Measurements from ENCODE around the gene WDR7.

- TF ChIP-seq, protein P1, sequence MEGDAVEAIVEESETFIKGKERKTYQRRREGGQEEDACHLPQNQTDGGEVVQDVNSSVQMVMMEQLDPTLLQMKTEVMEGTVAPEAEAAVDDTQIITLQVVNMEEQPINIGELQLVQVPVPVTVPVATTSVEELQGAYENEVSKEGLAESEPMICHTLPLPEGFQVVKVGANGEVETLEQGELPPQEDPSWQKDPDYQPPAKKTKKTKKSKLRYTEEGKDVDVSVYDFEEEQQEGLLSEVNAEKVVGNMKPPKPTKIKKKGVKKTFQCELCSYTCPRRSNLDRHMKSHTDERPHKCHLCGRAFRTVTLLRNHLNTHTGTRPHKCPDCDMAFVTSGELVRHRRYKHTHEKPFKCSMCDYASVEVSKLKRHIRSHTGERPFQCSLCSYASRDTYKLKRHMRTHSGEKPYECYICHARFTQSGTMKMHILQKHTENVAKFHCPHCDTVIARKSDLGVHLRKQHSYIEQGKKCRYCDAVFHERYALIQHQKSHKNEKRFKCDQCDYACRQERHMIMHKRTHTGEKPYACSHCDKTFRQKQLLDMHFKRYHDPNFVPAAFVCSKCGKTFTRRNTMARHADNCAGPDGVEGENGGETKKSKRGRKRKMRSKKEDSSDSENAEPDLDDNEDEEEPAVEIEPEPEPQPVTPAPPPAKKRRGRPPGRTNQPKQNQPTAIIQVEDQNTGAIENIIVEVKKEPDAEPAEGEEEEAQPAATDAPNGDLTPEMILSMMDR (IDR thresholded peaks at IDR 0.05; ENCODE audit: low read length): no peak
- TF ChIP-seq EZH2 (IDR thresholded peaks at IDR 0.05; ENCODE audit: borderline replicate concordance, low read length): no peak
Measured at GRCh38 chr18:56861244-56861643, 210.1 kb downstream of the WDR7 start.

Measured in OCI-LY1 (cell line).